GM19099 (cell line): Measurements from ENCODE around the gene CMPK2.

Experiments
- POLR2A ChIP-seq: IDR thresholded peaks from 3 replicates; pipeline ENCODE4 v1.6.1; 2011; ENCODE audit warnings: low read depth; ENCODE audit not compliant: insufficient read length; ENCODE audit errors: extremely low read depth

Gene CMPK2

DNA sequence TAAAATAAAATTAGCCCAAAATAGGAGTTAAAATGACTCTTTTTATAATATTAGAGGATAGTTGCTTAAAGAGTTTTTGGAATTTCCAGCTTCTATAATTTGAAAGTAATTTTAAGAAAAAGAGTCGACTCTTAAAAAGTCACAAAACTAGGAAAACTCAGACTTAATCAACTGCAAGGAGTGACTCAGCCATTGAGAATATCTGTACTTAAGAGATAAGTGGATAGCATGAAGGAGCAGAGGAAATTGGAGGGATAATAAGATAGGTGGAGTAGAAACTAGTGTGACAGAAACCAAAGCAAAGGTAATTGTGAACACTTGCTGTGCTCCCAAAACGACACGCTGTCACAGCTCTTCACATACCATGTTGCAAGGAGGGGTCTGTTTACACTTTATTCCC is 20.3 kb upstream of the CMPK2 start:
- no peak for TF ChIP-seq POLR2A

GRCh38 chr2:6885551-6885950 is 19.8 kb upstream of the CMPK2 start:
- TF ChIP-seq POLR2A, result no peak

- TF ChIP-seq POLR2A, result no peak
These were observed 17.9 kb upstream of the CMPK2 start for GRCh38 chr2:6883448-6884122.

GRCh38 chr2:6881516-6881915 is 15.8 kb upstream of the CMPK2 start:
- no peak for TF ChIP-seq POLR2A

DNA sequence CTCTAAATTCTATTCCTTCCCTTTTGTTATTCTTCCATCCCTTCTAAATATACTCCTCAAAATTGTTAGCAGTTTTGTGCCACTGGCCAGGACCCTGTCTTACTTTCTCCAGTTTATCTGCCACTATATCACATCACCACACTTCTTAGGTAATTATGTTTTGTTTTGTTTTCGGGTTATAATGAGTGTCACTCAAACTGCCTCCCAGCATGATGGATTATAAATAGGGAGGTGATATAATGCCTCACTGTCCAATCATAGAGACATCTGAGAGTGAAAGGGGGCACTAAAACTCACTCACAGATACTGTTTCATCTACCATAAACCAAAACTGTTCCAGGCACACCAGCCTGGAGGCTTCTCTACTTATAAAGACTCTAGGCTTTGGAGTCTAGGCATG is 15.3 kb upstream of the CMPK2 start:
- TF ChIP-seq POLR2A, result no peak

- no peak for TF ChIP-seq POLR2A
These were observed 14.6 kb upstream of the CMPK2 start for GRCh38 chr2:6880200-6880733.

GRCh38 chr2:6879011-6879410 is 13.3 kb upstream of the CMPK2 start:
- TF ChIP-seq POLR2A, result no peak

DNA sequence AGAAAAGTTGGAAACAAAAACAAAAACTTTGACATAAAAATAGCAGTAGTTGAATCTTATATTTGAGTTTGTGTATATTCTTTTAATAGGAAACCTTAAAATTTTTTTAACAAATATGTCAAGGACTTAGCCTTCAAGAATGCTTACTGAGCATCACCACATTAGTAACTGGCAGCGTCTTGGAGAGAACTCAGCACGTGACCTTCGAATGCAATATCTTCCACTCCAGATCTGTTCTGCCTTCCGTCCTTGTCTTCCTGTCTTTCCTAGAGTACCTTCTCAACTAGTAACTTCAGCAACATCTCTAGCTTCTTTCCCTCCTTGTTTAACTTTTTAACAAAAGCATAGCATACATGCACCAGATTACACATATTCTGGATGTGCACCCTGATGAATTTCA is 12.8 kb upstream of the CMPK2 start:
- TF ChIP-seq POLR2A, result no peak

- TF ChIP-seq POLR2A, result no peak
These were observed 11.9 kb upstream of the CMPK2 start, which contains the start of gene RSAD2 for GRCh38 chr2:6877402-6878304. TSS of gene RSAD2 (plus strand) at chr2:6877777. CDS start at chr2:6877801, 24 bp downstream.

- TF ChIP-seq POLR2A, result no peak
These were observed 10.6 kb upstream of the CMPK2 start for GRCh38 chr2:6876309-6876708.

GRCh38 chr2:6874032-6874431 is 8.3 kb upstream of the CMPK2 start:
- no peak for TF ChIP-seq POLR2A

GRCh38 chr2:6872394-6872793 is 6.7 kb upstream of the CMPK2 start:
- TF ChIP-seq POLR2A, result no peak

- TF ChIP-seq POLR2A, result no peak
These were observed 1.3 kb upstream of the CMPK2 start for GRCh38 chr2:6866982-6867381.

- no peak for TF ChIP-seq POLR2A
These were observed 566 bp upstream of the CMPK2 start for GRCh38 chr2:6866275-6866671.

- no peak for TF ChIP-seq POLR2A
These were observed 773 bp downstream of the CMPK2 start for GRCh38 chr2:6864923-6865345.
